ENCODE data around the gene GJD3.
A peak's percentile ranks its signal among the peaks of the same experiment; 100 is the strongest.

Gene GJD3

GRCh38 chr17:40340327-40340726, 24.2 kb downstream of the GJD3 start:
- no peak for DNase-seq

- no peak for DNase-seq
Observed at GRCh38 chr17:40338941-40339649, 25.4 kb downstream of the GJD3 start.

- no peak for DNase-seq
Observed at GRCh38 chr17:40338058-40338457, 26.5 kb downstream of the GJD3 start.

- no peak for DNase-seq
Observed at GRCh38 chr17:40337351-40337750, 27.2 kb downstream of the GJD3 start.

DNA sequence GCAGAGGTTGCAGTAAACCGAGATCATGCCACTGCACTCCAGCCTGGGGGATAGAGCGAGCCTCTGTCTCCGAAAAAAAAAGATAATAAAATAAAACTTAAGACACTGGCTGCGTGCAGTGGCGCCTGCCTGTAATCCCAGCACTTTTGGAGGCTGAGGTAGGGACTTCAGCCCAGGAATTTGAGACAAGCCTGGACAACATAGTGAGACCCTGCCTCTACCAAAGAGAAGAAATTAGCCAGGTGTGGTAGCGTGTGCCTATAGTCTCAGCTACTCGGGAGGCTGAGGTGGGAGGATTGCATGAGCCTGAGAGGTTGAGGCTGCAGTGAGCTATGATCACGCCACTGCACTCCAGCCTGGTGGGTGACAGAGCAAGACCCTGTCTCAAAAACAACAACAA, 28.9 kb downstream of the GJD3 start:
- no peak for DNase-seq

DNA sequence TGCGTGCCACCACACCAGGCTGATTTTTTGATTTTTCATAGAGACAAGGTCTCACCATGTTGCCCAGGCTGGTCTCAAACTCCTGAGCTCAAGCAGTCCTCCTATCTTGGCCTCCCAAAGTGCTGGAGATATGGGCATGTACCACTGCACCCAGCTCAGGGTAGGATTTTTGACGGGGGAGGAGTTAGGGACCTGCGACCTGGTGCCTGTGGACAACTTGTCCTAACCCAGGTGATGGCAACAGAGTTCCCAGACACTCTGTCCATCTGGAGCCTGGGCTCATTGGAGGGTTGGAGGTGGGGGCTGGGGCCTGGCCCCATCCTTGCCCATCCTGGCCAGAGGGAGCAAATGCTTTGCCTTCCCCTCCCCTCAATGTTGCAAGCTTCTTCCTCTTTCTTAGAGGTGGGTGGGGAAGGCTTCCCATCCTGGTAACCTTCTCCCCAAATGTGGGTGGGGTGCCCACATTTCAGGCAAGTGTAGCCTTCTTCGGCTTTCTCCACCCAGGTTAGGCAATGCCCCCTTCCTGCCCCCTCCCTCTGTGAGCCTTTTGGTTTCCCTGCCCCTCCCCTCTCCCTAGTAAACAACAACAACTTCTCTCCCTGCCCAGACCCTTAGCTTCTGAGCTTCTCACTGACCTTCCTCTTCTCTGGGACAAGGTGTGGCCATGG, 30.6 kb downstream of the GJD3 start:
- no peak for DNase-seq

DNA sequence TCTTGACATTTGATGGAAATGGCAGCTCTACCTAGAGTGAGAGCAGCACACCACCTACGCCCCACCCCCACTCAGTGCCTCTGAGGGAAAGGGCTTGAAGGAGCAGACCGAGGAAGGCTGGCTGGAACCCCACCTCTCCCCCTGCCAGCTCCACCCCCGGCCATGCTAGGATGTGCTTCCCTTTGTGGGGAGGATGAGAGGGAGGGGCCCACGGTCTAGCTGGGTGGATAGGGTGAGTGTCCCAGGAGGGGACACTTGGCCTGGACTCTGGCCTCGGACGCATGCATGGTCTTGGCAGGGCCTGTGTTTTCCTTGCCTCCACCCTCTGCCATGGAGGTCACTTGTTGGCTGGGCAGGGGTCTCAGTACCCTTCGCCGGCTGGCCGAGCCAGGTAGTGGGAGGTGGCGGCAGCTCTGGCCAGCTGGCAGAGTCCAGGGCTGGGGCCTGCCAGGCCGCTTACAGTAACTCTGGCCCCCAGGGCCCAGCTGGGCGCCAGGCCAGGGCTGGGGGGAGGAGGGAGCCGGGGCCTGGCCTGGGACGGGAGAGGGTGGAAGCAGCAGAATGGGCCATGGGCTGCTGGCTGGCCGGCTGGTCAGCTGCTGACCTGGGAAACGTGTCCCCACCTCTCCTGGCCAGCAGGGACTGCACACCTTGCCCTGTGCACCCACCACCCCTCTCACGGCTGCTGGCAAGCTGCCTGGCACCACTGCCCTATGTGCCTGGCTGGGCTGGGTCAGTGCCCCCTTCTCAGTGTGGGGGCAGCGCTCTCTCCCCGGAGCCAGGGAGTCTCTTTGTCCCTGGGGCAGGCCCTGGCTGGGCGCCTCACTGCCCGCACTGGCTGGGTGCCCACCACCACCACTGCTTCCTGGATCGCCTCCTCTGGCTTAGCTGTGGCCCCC, 32.5 kb downstream of the GJD3 start:
- no peak for DNase-seq

- no peak for DNase-seq
Observed at GRCh38 chr17:40330850-40331470, 33.6 kb downstream of the GJD3 start.

DNA sequence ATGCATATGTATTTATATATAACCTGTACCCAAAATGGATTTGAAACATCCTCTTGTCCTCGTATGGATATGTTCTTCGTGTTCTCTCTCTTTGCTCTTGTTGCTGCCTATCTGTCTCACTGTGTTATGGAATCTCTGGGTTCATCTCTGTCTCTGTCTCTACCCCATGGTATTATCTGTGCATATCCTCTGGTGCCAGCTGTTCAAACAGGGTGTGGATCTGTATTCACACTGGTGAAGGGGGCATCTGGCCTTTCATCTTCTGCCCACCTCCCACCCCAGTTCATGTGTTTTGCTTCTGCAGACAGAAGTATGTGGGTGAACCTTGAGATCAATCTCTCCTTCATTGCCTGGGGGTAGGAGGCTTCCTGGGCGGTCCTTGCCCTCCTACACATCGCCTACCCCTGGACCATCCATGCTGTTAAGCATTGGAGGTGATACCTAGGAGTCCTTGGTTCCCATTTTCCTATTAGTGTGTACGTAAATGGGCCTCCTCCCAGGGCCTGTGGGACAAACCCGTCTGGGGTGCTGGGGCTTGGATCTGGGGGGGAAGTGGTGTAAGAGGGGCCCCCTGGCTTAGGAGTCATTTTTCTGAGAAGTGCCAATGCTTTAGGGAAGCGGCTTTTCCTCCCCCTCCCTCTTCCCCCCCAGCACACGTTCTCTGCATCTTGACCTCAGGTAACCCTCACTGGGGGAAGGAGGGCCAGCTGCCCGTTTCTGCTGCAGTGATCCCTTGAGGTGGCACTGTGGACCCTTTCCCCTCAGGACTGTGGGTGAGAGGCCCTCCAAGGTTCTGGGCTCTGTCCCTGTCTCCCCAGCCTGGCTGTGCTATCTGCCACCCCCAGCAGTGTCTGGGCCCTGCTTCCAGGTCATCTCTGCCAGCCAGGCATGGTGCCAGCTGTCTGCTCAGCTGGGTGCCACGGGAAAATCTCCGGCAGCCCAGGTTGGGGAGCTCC, 34.4 kb downstream of the GJD3 start:
- no peak for DNase-seq

- no peak for DNase-seq
Observed at GRCh38 chr17:40328386-40328766, 36.2 kb downstream of the GJD3 start.

- no peak for DNase-seq
Observed at GRCh38 chr17:40327735-40328385, 36.7 kb downstream of the GJD3 start.

- DNase-seq, result no peak
Observed at GRCh38 chr17:40327244-40327729, 37.2 kb downstream of the GJD3 start.

DNA sequence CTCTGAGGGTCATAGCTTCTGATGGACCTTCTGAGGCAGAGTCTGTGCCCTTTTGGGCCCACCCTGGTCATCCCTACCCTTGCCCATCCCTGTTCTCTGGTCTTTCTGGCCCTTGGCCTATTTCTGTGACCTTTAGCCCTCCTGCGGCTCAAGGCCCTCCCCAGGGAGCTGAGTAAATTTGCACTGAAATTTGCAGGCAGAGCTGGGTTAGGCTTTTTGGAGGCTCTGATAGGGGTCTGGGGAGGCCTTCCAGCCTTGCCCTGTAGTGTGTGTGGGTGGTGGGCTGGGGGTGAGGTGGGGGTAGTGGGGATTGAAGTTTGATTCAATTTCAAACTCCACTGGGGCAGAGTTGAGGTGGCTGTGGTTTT, 37.7 kb downstream of the GJD3 start:
- DNase-seq, result no peak

DNA sequence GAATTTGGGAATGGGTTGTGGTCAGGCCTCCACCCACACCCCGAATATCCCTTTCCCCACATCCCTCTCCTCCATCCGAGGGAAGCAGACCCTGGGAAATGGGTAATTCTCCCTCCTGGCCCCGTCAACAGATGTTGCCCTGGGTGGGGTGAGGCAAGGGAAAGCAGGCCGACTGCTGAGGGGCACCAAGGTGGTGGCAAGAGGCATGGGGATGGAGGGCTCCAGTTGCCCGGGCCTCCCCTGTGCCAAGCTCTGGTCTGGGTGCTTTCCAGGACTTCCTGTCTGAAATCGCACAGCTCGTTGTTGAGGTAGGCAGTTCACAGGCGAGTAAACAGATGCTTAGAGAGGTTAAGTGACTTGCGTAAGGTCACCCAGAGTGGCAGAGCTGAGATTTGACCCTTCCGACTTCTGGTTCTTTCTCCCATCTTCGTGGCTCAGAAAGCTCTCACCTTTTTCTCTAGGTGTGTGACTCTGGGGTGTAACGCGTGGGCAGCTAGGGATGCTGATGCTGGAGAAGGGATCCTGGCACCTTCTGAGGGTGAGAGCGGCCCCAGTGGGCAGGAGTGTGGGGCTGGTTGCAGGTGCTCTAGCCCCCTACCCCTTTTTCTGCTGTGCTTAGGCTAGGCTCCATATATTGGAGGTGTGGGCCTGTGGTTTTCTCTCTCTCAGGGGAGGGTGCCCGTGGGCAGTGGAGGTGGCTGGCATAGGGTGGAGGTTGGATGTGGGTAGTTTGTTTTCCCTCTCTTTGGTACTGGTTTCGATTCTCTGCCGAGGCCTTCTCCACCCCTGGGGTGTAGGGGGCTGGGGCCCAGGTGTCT, 38.3 kb downstream of the GJD3 start:
- no peak for DNase-seq

GRCh38 chr17:40325156-40326013, 39.2 kb downstream of the GJD3 start:
- no peak for DNase-seq

DNA sequence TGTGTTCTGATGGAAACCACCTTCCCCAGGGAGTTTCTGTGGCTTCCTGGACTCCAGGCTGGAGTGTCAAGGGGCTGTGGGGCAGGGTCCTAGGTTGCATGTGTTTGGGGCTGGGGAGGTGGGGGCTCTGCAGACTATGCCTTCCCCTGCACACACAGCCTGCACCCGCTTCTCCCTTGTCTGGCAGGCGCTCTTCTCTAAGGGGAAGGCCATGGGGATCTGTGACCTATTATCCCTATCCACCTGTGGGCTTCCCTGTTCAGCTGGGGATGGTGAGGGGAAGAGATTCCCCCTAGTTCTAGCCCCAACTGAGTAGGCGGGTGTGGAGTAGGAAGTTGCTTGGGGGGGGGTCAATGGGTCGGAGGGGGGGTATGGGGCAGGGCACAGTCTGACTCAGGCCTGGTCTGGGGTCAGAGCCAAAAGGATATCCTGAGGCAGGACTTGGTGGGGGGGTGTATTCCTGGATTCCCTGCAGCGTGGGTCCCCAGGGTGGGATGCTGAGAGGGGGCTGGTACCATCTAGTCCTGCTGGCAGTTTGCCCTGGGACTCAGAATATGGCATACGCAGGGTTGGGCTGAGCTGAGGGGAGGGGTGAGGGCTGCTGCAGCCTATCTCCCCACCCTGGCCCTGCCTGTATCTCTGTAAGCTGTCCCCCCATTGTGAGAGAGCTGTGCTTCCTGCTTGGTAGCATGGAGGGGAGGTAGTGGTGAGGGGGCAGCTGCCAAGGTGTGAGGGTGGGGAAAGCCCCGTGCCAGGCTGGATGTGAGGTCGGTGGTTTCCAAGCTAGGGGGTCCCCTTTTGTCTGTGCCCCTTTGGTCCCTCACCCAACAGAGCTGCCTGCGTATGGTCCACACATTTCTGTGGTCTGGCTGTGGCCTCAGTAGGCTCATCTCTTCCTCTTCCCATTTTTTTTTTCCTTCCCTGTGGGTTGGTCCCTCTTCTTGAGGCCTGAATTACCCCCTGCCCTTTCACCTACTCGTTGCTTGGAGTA, 40.9 kb downstream of the GJD3 start:
- DNase-seq, result peak; percentile 70

GRCh38 chr17:40322358-40323315, 41.9 kb downstream of the GJD3 start:
- peak; percentile 68 for DNase-seq

Data from stimulated activated CD4-positive, alpha-beta T cell treated with anti-CD3 and anti-CD28 coated beads, Interleukin-4, amount 100 ng/mL, for 1 hour (primary cell).